Caco-2 (cell line): ENCODE measurements around the gene TTC8. TPM values are rescaled to one million over a fixed set of nuclear protein-coding genes. Genes with fewer than 3 reads are reported as not detected.

Source experiments
- BruUV-seq: library from RNA; stranded (reverse); fragments of 400-500 nt; replicated peaks from 2 replicates; lab custom pipeline; 2021; lab: Mats Ljungman, UMichigan
- CTCF ChIA-PET: fragments of 300-600 bp; sonication (Branson Sonifier 250); formaldehyde crosslinking; loops from one replicate; lab custom pipeline; 2022; ENCODE audit warnings: antibody characterized with exemption; lab: Charles Lee
- POLR2A ChIA-PET: fragments of 300-600 bp; sonication (Branson Sonifier 250); formaldehyde crosslinking; loops from one replicate; lab custom pipeline; 2022; ENCODE audit warnings: antibody characterized with exemption; lab: Charles Lee
- DNase-seq, 2 experiments: peaks; one replicate each; pipeline versions ENCODE4 v3.0.0 to v3.0.0-alpha.2; 2020 to 2022
- H3K27me3 ChIP-seq: replicated peaks from 2 replicates; pipeline ENCODE4 v1.6.0; 2011; ENCODE audit warnings: low read length; ENCODE audit not compliant: control insufficient read depth, insufficient read depth
- H3K36me3 ChIP-seq: 2 replicates; pipeline ENCODE4 v1.5.1; 2011; ENCODE audit warnings: low read length; ENCODE audit not compliant: control insufficient read depth, insufficient read depth
- H3K4me1 ChIP-seq: fragments of 250-450 bp; sonication (Bioruptor Pico); 2 replicates; pipeline ENCODE4 v1.5.1; 2020; ENCODE audit warnings: mild to moderate bottlenecking
- H3K4me3 ChIP-seq: 2 replicates; pipeline ENCODE4 v1.5.1; 2011; ENCODE audit warnings: low read depth, mild to moderate bottlenecking, control low read depth, low read length
- H3K9me3 ChIP-seq: fragments of 250-450 bp; sonication (Bioruptor Pico); 2 replicates; pipeline ENCODE4 v1.5.1; 2020; ENCODE audit warnings: mild to moderate bottlenecking, moderate library complexity
- H3K27ac Mint-ChIP-seq: one replicate; pipeline ENCODE4 v1.8.0; 2022; ENCODE audit warnings: mixed read lengths; ENCODE audit not compliant: unreplicated experiment
- H3K27me3 Mint-ChIP-seq: one replicate; pipeline ENCODE4 v1.8.0; 2022; ENCODE audit warnings: mixed read lengths; ENCODE audit not compliant: insufficient read depth, unreplicated experiment
- H3K36me3 Mint-ChIP-seq: one replicate; pipeline ENCODE4 v1.8.0; 2022; ENCODE audit warnings: mild to moderate bottlenecking, mixed read lengths; ENCODE audit not compliant: insufficient read depth, unreplicated experiment
- H3K4me1 Mint-ChIP-seq: one replicate; pipeline ENCODE4 v1.8.0; 2022; ENCODE audit warnings: low read depth, mixed read lengths; ENCODE audit not compliant: unreplicated experiment
- H3K4me3 Mint-ChIP-seq: one replicate; pipeline ENCODE4 v1.8.0; 2022; ENCODE audit warnings: mild to moderate bottlenecking, moderate library complexity, mixed read lengths; ENCODE audit not compliant: unreplicated experiment
- H3K9me3 Mint-ChIP-seq: one replicate; pipeline ENCODE4 v1.8.0; 2022; ENCODE audit warnings: mixed read lengths; ENCODE audit not compliant: unreplicated experiment
- intact Hi-C: fragments of 100-400 bp; cut with micrococcal nuclease; formaldehyde crosslinking; loops from one replicate; pipeline ENCODE4 v1.10.0; 2022; ENCODE audit not compliant: unreplicated experiment
- total RNA-seq: library from RNA; stranded (reverse); gene quantifications from 2 replicates; pipeline ENCODE4 v1.2.3, GENCODE V29; 2022
- TF ChIP-seq, protein P1 (sequence below), 2 experiments: fragments of 200-600 bp in 1 of 2; IDR thresholded peaks; 1 replicate in 1 of 2; 2 replicates in 1 of 2; pipeline versions ENCODE4 v1.5.1 to v1.8.0; 2011 to 2022; ENCODE audit warnings: antibody characterized with exemption in 1 of 2, control low read depth in 1 of 2, inconsistent platforms in 1 of 2, low read depth in 1 of 2, low read length in 1 of 2, mild to moderate bottlenecking in 1 of 2, moderate library complexity in 1 of 2; ENCODE audit not compliant: insufficient read depth in 1 of 2, severe bottlenecking in 1 of 2, unreplicated experiment in 1 of 2

TTC8 gene
- total RNA-seq, 1 experiment from 2014 or later, result 13.6 TPM

- ChIA-PET CTCF (no interaction called here), POLR2A (no interaction called here)
- Histone ChIP-seq H3K36me3 (no peaks in the 10 kb centered on the region), H3K27me3 (no peaks in the 10 kb centered on the region), H3K9me3 (no peaks in the 10 kb centered on the region), H3K4me3 (no peak overlapping the region), H3K4me1 (peaks cover 5% of the 10 kb centered on the region)
- no peak for DNase-seq
- H3K27me3 Mint-ChIP-seq, result no peaks in the 10 kb centered on the region
- peaks cover 6% of the 10 kb centered on the region for H3K4me1 Mint-ChIP-seq
- H3K4me3 Mint-ChIP-seq, result no peak overlapping the region
- TF ChIP-seq, protein P1, sequence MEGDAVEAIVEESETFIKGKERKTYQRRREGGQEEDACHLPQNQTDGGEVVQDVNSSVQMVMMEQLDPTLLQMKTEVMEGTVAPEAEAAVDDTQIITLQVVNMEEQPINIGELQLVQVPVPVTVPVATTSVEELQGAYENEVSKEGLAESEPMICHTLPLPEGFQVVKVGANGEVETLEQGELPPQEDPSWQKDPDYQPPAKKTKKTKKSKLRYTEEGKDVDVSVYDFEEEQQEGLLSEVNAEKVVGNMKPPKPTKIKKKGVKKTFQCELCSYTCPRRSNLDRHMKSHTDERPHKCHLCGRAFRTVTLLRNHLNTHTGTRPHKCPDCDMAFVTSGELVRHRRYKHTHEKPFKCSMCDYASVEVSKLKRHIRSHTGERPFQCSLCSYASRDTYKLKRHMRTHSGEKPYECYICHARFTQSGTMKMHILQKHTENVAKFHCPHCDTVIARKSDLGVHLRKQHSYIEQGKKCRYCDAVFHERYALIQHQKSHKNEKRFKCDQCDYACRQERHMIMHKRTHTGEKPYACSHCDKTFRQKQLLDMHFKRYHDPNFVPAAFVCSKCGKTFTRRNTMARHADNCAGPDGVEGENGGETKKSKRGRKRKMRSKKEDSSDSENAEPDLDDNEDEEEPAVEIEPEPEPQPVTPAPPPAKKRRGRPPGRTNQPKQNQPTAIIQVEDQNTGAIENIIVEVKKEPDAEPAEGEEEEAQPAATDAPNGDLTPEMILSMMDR (IDR thresholded peaks at IDR 0.05; ENCODE audit: insufficient read depth in 1 of 2, low read depth in 1 of 2, low read length in 1 of 2, severe bottlenecking in 1 of 2, unreplicated experiment in 1 of 2), result no peak
- intact Hi-C loops, result no loop called here
- no peaks in the 10 kb centered on the region for H3K36me3 Mint-ChIP-seq
- H3K27ac Mint-ChIP-seq, result no peak overlapping the region
- BruUV-seq, result no TSS peak
- H3K9me3 Mint-ChIP-seq, result no peaks in the 10 kb centered on the region
Observed at GRCh38 chr14:88829685-88830302, 5.3 kb downstream of the TTC8 start.

DNA sequence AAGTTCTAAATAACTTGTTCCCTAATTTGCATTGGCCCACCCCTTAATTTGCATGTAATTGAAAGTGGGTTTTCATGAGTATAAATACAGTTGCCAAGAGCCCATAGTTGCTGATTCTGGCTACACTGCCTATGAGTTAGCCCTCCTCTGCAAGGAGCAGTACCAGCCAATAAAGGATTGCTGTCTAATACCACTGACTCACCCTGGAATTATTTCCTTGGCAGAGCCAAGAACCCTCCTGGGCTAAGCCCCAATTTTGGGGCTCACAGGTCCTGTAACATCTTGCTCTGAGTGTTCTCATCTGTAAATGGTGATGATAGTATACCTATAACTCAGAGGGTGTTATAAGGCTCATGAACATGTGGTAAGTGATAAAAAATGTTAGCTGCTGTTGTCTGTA, 6.8 kb downstream of the TTC8 start:
- no peaks in the 10 kb centered on the region for H3K27me3 ChIP-seq
- DNase-seq, result no peak
- no peaks in the 10 kb centered on the region for H3K9me3 ChIP-seq
- no peaks in the 10 kb centered on the region for H3K36me3 Mint-ChIP-seq
- ChIA-PET POLR2A (no interaction called here), CTCF (no interaction called here)
- H3K27ac Mint-ChIP-seq, result no peak overlapping the region
- intact Hi-C loops, result no loop called here
- no peak overlapping the region for H3K4me3 ChIP-seq
- H3K4me1 ChIP-seq, result no peaks in the 10 kb centered on the region
- H3K4me3 Mint-ChIP-seq, result no peak overlapping the region
- BruUV-seq, result no TSS peak
- no peaks in the 10 kb centered on the region for H3K4me1 Mint-ChIP-seq
- TF ChIP-seq, protein P1 (IDR thresholded peaks at IDR 0.05; ENCODE audit: insufficient read depth in 1 of 2, low read depth in 1 of 2, low read length in 1 of 2, severe bottlenecking in 1 of 2, unreplicated experiment in 1 of 2), result no peak
- no peaks in the 10 kb centered on the region for H3K9me3 Mint-ChIP-seq
- H3K36me3 ChIP-seq, result no peaks in the 10 kb centered on the region
- no peaks in the 10 kb centered on the region for H3K27me3 Mint-ChIP-seq

GRCh38 chr14:88834883-88835431, 10.5 kb downstream of the TTC8 start:
- no peak overlapping the region for H3K27ac Mint-ChIP-seq
- no peak overlapping the region for H3K4me3 Mint-ChIP-seq
- CTCF ChIA-PET, result no interaction called here
- H3K36me3 Mint-ChIP-seq, result no peaks in the 10 kb centered on the region
- no peaks in the 10 kb centered on the region for H3K27me3 Mint-ChIP-seq
- Histone ChIP-seq H3K4me1 (no peaks in the 10 kb centered on the region), H3K36me3 (no peaks in the 10 kb centered on the region), H3K4me3 (no peak overlapping the region), H3K9me3 (no peaks in the 10 kb centered on the region), H3K27me3 (no peaks in the 10 kb centered on the region)
- POLR2A ChIA-PET, result interaction anchor here (1.1 kb wide), 1 partner anchor 11 kb away, joined by 3 read pairs; the partner anchor contains the start of gene TTC8
- TF ChIP-seq, protein P1 (IDR thresholded peaks at IDR 0.05; ENCODE audit: insufficient read depth in 1 of 2, low read depth in 1 of 2, low read length in 1 of 2, severe bottlenecking in 1 of 2, unreplicated experiment in 1 of 2), result no peak
- intact Hi-C loops, result no loop called here
- BruUV-seq, result no TSS peak
- H3K4me1 Mint-ChIP-seq, result no peaks in the 10 kb centered on the region
- DNase-seq, result no peak
- H3K9me3 Mint-ChIP-seq, result no peaks in the 10 kb centered on the region
